ENCODE data around the gene COL27A1. TPM values are rescaled to one million over a fixed set of nuclear protein-coding genes. Genes with fewer than 3 reads are reported as not detected.
A peak's percentile ranks its signal among the peaks of the same experiment; 100 is the strongest.

Gene COL27A1
- total and polyA plus RNA-seq, 12 donors: 3.0 to 99.8 (median 11.9) TPM

DNA sequence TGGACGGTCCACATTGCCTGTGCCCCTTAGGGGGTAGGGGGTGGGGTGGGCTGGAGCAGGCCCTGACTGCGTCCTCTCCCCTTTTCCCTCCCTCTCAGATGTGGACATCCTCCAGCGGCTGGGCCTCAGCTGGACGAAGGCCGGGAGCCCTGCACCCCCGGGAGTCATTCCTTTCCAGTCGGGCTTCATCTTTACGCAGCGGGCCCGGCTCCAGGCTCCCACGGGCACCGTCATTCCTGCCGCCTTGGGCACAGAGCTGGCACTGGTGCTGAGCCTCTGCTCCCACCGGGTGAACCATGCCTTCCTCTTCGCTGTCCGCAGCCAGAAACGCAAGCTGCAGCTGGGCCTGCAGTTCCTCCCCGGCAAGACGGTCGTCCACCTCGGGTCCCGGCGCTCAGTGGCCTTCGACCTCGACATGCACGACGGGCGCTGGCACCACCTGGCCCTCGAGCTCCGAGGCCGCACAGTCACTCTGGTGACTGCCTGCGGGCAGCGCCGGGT, 12.3 kb downstream of the COL27A1 start:
- DNase-seq: no peak
- TF ChIP-seq CTCF (IDR thresholded peaks at IDR 0.05): no peak
- no peak for TF ChIP-seq POLR2A (IDR thresholded peaks at IDR 0.05)

GRCh38 chr9:114168281-114169028, 13.1 kb downstream of the COL27A1 start:
- peak overlapping the region in 1 of 5 donors; percentile 52 for H3K27ac ChIP-seq
- intact Hi-C loops (cut with DNase I): no loop called here
- TF ChIP-seq POLR2A (IDR thresholded peaks at IDR 0.05) (no peak), CTCF (IDR thresholded peaks at IDR 0.05) (no peak)
- no peaks in the 10 kb centered on the region for H3K27me3 ChIP-seq
- no peak for DNase-seq
- peaks cover 1 to 22% of the 10 kb centered on the region in 2 donors for H3K4me1 ChIP-seq (replicated peaks in 1 of 2)
- WGBS, 4 donors: 88 to 95% (median 93%) methylated on average over 19 to 22 of the region's 22 CpGs
- no peak overlapping the region for H3K4me3 ChIP-seq
- H3K9me3 ChIP-seq (replicated peaks in 1 of 3): no peaks in the 10 kb centered on the region
- H3K36me3 ChIP-seq (replicated peaks in 1 of 2): no peaks in the 10 kb centered on the region

More for the DNA sequence above, 12.3 kb downstream of the COL27A1 start:
- peaks cover 7 to 23% of the 10 kb centered on the region in 2 donors for H3K4me1 ChIP-seq (replicated peaks in 1 of 2)
- intact Hi-C loops (cut with DNase I): no loop called here
- 81 to 94% (median 87%) methylated on average over 14 to 34 of the region's 34 CpGs for WGBS, 4 donors
- H3K36me3 ChIP-seq (replicated peaks in 1 of 2): no peaks in the 10 kb centered on the region
- H3K4me3 ChIP-seq: no peak overlapping the region
- peak overlapping the region in 1 of 5 donors; percentile 47 for H3K27ac ChIP-seq
- H3K27me3 ChIP-seq: no peaks in the 10 kb centered on the region
- no peaks in the 10 kb centered on the region for H3K9me3 ChIP-seq (replicated peaks in 1 of 3)

GRCh38 chr9:114169029-114169951, 14.0 kb downstream of the COL27A1 start:
- Histone ChIP-seq H3K4me1 (replicated peaks in 1 of 2) (peaks cover 0 to 22% of the 10 kb centered on the region in 2 donors), H3K27me3 (no peaks in the 10 kb centered on the region), H3K27ac (peak overlapping the region in 1 of 5 donors; percentile 52), H3K4me3 (no peak overlapping the region), H3K36me3 (replicated peaks in 1 of 2) (no peaks in the 10 kb centered on the region), H3K9me3 (replicated peaks in 1 of 3) (no peaks in the 10 kb centered on the region)
- intact Hi-C loops (cut with DNase I): no loop called here
- DNase-seq: peak in 1 of 7 donors; percentile 16
- TF ChIP-seq POLR2A (IDR thresholded peaks at IDR 0.05) (no peak), CTCF (IDR thresholded peaks at IDR 0.05) (no peak)
- WGBS, 4 donors: 75 to 83% (median 80%) methylated on average over 15 to 23 of the region's 23 CpGs

All from adrenal gland (tissue), 12 donors.